Activated CD4-positive, alpha-beta T cell treated with anti-CD3 and anti-CD28 coated beads, Interleukin-2, Interleukin-6, amounts not matched to agents 100 ng/mL and 50 ng/mL, durations not matched to agents 16 hours and 8 hours (primary cell): ENCODE data around the gene FOXP4.

Experiments used
- DNase-seq: peaks from one replicate; pipeline ENCODE4 v3.0.0-alpha.2; 2020

FOXP4 gene

DNA sequence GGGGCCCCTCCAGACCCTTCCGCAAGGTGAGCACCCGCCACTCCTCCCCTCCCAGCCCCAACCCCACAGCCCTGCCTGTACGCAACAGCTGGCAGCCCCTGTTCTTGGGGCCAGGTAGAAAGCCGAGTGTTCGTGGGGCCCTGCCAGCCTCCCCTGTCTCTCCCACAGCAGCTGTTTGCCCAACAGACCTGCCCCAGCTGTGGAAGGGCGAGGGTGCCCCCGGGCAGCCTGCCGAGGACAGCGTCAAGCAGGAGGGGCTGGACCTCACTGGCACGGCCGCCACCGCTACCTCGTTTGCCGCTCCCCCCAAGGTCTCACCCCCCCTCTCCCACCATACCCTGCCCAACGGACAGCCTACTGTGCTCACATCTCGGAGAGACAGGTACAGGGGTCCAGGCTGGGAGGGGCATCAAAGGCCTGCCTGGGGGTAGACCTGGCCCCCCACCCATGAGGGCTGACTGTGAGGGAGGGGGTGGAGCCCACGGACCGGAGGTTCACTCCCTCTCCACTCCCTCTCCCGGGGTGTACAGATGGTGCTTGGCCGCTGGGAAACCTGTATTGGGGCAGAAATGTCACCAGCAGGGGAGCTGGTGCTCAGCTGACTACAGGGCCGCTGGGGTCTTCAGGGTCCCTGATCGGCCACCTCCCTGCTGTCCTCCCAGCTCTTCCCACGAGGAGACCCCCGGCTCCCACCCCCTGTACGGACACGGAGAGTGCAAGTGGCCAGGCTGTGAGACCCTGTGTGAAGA lies 41.1 kb downstream of the FOXP4 start:
- no peak for DNase-seq

GRCh38 chr6:41588111-41588510 lies 41.9 kb downstream of the FOXP4 start:
- no peak for DNase-seq

- no peak for DNase-seq
Measured at GRCh38 chr6:41589223-41589622, 43.0 kb downstream of the FOXP4 start.

GRCh38 chr6:41589636-41590622 lies 43.7 kb downstream of the FOXP4 start:
- DNase-seq, result no peak

DNA sequence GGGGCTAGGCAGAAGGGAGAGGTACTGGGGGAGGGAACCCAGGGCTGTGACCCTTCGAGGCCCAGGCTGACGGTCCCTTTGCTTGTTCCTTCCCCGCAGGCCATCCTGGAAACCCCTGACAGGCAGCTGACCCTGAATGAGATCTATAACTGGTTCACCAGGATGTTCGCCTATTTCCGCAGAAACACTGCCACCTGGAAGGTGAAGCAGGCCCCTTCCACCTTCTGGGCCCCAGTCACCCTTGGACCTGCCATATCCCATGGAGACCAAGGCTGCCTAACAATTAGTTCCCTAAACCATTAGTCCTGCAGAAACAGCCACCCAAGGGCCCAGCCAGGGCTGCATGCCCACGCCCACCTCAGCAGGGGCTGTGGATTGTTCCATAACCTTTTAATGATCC lies 44.9 kb downstream of the FOXP4 start:
- no peak for DNase-seq

GRCh38 chr6:41591859-41592502 lies 45.8 kb downstream of the FOXP4 start:
- DNase-seq, result peak; percentile 82

- DNase-seq, result no peak
Measured at GRCh38 chr6:41593406-41593805, 47.2 kb downstream of the FOXP4 start.

DNA sequence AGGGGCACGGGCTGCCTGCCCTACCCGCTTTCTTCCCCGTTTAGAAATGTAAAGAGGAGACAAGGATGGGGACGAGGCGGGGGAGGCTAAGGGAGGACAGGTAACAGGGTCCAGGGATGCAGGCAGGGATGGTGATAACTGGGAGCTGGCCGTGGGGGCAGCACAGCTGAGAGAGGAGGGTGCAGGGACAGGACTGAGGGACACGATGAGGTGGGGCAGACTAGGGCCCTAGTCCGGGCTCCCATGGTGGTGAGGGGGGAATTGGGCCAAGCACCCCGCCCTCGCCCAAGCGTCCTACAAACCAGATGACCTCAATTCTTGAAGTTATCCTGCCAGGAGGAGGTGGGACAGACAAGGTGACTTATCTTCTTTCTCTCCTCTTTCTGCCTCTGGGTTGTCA lies 47.7 kb downstream of the FOXP4 start:
- no peak for DNase-seq

DNA sequence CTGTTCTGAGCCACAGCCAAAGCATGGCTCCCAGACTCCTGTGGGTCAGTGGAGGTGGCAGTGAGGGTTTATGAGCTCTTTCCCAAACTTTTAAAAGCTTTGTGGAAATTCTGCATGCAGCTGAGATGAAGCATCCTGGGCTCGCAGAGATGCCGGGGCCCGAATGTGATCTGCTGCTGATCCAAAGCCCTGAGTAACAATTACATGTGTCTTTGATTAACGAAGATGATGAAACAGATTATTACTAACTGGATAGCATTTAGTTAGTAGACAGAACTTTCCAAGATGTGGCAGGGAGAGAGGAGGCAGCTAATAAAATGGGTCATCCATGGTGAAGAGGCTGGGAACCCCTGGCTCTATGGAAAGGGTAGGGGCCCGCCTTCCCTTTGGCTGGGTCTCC lies 48.1 kb downstream of the FOXP4 start:
- no peak for DNase-seq

DNA sequence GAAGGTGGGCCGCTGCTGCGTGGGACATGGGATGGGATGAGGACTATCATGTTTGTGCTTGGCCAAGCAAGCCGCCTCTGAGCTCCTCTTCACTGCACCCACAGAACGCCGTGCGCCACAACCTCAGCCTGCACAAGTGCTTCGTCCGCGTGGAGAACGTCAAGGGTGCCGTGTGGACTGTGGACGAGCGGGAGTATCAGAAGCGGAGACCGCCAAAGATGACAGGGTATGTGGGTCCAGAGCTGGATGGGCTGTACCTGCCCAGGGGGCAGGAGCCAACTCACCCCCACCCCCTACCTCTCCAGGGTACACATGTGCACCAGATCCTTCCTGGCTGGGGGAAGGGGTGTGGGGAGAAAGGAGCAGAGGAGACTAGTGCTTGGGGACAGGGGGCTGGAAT lies 48.6 kb downstream of the FOXP4 start:
- DNase-seq, result no peak

DNA sequence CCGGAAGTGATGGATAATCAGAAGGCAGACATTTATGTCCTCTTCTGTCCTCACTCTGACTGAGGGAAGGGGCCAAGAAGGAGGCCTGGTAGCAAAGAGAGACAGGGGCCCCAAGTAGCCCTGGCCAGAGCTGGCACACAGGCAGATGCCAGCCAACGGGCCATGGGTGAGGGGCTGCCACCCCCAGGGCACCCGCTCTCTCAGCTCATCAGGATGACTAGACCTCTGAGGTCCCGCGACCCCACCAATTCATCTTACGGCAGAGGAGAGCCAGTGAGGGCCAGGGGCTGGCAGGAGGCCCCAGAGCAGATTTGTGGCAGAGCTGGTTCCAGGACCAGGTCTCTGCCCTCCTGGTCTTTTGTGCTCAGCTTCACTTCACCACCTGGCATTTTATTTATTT lies 49.0 kb downstream of the FOXP4 start:
- DNase-seq, result no peak

GRCh38 chr6:41596096-41596685 lies 50.0 kb downstream of the FOXP4 start:
- DNase-seq, result no peak

GRCh38 chr6:41596807-41597206 lies 50.6 kb downstream of the FOXP4 start:
- no peak for DNase-seq

DNA sequence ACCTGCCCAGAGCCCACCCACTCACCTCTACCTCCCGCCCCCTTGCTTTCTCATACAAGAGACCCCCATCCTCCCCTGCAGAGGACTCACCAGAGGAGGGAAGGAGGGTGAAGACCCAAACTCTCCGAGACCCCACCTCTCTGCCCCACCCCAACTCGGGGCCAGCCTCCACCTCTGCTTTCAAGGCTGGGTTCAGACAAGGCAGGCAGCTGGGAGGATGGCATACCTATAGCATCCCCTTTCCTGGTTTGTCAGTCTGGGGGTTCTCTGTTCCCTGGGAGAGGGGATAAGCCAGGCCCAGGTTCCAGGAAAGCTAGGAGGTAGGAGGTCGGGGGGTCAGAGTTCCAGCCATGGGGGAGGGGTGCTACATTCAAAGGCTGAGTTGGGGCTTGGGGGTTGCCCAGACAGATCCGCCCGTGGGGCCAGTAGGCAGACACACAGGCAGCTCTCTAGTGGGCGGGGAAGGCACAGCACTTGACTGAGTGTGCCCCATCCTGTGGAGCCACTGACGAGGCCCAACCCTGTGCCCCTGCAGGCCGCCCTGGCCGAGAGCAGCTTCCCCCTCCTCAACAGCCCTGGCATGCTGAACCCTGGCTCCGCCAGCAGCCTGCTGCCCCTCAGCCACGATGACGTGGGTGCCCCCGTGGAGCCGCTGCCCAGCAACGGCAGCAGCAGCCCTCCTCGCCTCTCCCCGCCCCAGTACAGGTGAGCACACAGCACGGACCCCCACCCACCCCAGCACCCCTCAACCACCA lies 51.2 kb downstream of the FOXP4 start:
- DNase-seq, result no peak

- no peak for DNase-seq
Measured at GRCh38 chr6:41598670-41599014, 52.5 kb downstream of the FOXP4 start.

GRCh38 chr6:41599015-41599851 lies 53.1 kb downstream of the FOXP4 start:
- no peak for DNase-seq

DNA sequence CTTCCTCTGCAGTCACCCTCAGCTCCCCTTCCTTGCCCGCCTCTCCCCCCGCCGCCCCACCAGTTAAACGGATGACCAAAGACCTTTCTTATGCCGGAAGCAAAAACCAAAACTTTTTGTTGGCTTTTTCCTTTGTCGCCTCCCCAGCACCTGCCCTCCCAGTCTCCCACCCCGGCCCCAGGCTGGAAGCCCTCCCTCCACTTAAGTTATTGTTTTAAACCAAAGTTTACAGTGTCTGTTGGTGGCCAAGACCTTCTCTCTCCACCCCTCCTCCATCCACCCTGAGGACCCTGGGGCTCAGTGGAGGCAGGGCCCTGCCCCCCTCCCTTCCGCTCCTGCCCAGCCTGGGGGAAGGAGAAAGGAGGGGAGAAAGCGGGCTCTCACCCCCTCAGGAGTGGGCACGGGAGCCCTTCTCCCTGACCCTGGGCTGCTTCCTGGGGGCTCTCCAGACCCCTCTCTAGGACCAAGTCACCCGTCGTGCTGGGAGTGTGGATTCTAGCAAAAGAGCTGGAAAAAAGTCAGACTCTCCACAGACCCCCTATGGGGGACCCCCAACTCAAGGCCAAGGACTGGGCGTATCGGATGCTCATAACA lies 53.8 kb downstream of the FOXP4 start:
- DNase-seq, result no peak

DNA sequence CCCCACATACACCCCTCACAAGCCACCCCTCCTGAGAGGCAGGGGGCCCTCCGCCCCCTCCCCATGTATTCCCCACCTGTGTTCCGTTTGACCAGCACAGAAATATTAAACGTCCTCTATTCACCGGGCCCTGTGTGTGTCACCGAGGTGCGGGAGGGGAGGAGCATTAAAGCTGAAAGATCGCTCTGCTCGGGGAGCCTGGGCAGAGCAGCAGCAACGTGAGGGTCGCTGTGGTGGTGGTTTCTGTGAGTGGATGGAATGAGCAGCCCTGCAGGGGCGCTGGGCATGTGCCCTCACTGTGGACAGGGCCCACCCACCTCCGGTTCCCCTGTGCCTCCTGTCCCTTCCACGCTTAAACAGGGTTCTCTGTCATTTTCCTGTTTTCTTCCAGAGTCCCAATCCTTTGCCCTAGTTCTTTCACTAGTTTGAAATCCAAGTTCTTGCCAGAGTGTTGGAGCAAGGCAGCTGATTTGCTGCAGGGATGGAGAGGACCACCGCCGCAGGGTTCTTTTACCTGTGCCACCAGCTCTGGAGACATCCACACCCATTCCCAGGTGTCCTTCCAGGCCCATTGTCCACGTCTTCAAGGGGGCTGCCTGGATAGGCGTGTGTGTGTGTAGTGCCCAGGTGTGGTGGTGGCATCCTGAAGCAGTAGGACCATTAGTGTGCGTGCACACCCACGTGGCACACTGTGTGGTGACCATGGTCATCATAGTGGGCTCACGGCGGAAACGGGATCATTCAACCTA lies 54.5 kb downstream of the FOXP4 start:
- no peak for DNase-seq

- no peak for DNase-seq
Measured at GRCh38 chr6:41601248-41601549, 55.0 kb downstream of the FOXP4 start.

DNA sequence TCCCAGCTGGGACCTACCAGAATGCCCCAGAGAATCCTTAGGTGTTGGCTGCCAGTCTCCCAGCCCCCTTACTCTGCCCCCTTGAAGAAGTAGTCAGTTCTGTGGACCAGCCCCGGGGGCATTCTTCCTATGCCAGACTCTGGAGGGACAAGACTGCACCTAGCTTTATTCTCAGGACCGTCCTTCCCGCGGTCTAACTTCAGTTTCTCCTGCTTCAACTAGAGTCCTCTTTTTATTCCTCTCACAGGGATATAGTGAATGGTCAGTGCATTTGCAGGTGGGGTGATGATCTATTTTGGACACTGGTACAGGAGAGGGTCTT lies 56.2 kb downstream of the FOXP4 start:
- DNase-seq, result no peak
